Measurements from ENCODE around the gene SLC18A2. TPM values are rescaled to one million over a fixed set of nuclear protein-coding genes. Genes with fewer than 3 reads are reported as not detected.

The SLC18A2 gene
- total and polyA plus RNA-seq, 9 donors: 2.4 to 12.0 (median 6.3) TPM

- 80 to 86% (median 82%) methylated on average over 8 of the region's 8 CpGs for WGBS, 3 donors
- Histone ChIP-seq H3K27me3 (no peaks in the 10 kb centered on the region), H3K36me3 (no peaks in the 10 kb centered on the region), H3K4me3 (no peak overlapping the region), H3K4me1 (ENCODE audit: insufficient read depth) (no peaks in the 10 kb centered on the region), H3K27ac (no peak overlapping the region), H3K9me3 (no peaks in the 10 kb centered on the region)
- TF ChIP-seq POLR2A (IDR thresholded peaks at IDR 0.05): no peak
- TF ChIP-seq CTCF (IDR thresholded peaks at IDR 0.05): no peak
- TF ChIP-seq EP300 (IDR thresholded peaks at IDR 0.05): no peak
- DNase-seq: no peak
- intact Hi-C loops (cut with DNase I): no loop called here
These were observed 1.9 kb upstream of the SLC18A2 start for GRCh38 chr10:117239051-117239450.

- intact Hi-C loops (cut with DNase I): no loop called here
- H3K4me3 ChIP-seq: no peak overlapping the region
- H3K36me3 ChIP-seq: no peaks in the 10 kb centered on the region
- TF ChIP-seq POLR2A (IDR thresholded peaks at IDR 0.05) (no peak), CTCF (IDR thresholded peaks at IDR 0.05) (no peak), EP300 (IDR thresholded peaks at IDR 0.05) (no peak)
- WGBS, 3 donors: 70 to 77% (median 76%) methylated on average over 15 of the region's 15 CpGs
- H3K27me3 ChIP-seq: no peaks in the 10 kb centered on the region
- no peaks in the 10 kb centered on the region for H3K9me3 ChIP-seq
- H3K4me1 ChIP-seq (ENCODE audit: insufficient read depth): no peaks in the 10 kb centered on the region
- H3K27ac ChIP-seq: no peak overlapping the region
- no peak for DNase-seq
These were observed 943 bp upstream of the SLC18A2 start for GRCh38 chr10:117239721-117240620.

DNA sequence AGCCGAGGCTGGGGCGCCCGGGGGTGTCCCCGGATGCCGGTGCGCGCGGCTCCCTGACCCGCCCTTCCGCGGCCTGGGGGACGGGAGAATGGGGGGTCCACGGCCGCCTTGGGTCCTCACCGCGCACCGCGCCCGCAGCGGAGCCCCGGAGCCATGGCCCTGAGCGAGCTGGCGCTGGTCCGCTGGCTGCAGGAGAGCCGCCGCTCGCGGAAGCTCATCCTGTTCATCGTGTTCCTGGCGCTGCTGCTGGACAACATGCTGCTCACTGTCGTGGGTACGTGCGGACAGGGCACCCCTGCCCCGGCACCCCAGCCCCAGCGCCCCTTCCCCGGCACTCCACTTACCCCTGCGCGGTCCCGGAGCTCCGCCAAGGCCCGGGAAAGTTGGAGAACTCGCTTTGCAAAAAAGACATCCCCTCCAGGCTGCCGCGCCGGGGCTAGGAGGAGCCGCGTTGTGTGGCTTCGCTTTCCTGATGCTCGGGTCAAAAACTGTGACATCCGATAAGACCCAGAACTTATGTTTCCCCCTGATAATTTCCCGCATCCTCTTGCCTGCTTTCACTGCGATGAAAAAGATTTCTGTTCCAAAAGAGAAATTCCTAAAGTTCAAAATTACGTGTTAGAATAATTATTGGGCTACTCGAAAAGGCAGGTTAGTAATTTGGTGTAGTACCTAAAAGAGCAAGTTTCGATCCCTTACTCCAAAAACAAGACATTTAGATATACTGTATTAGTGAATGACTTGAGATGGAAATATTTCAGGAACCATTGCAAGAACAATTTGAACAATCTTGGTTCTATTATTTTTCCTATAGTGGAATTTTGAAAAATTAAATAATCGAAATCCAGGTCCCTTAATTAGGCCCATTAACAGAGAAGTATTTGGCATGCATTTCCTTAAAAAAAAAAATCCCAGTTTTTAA lies 888 bp downstream of the SLC18A2 start:
- WGBS, 3 donors: 5 to 8% (median 6%) methylated on average over 41 to 56 of the region's 56 CpGs
- DNase-seq: peak in 3 of 5 donors; percentile 31 to 57 (median 40)
- no peak overlapping the region for H3K27ac ChIP-seq
- no peaks in the 10 kb centered on the region for H3K9me3 ChIP-seq
- H3K27me3 ChIP-seq: no peaks in the 10 kb centered on the region
- H3K4me3 ChIP-seq: peak overlapping the region; percentile 18
- intact Hi-C loops (cut with DNase I): no loop called here
- TF ChIP-seq EP300 (IDR thresholded peaks at IDR 0.05) (no peak), POLR2A (IDR thresholded peaks at IDR 0.05) (no peak), CTCF (IDR thresholded peaks at IDR 0.05) (no peak)
- H3K4me1 ChIP-seq (ENCODE audit: insufficient read depth): no peaks in the 10 kb centered on the region
- no peaks in the 10 kb centered on the region for H3K36me3 ChIP-seq

DNA sequence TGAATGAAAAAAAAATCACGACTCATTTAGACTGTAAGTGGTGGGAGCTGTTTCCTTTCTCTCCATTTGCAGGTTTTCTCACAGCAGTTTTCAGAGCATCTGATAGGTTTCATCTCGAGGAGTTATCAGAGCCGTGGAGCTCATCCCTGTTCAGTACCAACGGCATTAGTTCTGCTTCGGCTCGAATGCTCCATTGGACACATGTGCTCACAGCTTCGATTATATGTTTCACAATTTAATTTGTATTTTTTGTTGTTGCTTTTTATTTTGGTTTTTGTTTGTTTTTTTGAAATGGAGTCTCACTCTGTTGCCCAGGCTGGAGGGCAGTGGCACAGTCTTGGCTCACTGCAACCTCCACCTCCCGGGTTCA lies 1.5 kb downstream of the SLC18A2 start:
- H3K27me3 ChIP-seq: no peaks in the 10 kb centered on the region

More for the DNA sequence above, 1.5 kb downstream of the SLC18A2 start:
- Histone ChIP-seq H3K36me3 (no peaks in the 10 kb centered on the region), H3K27ac (no peak overlapping the region), H3K4me3 (no peak overlapping the region), H3K4me1 (ENCODE audit: insufficient read depth) (no peaks in the 10 kb centered on the region), H3K9me3 (no peaks in the 10 kb centered on the region)
- TF ChIP-seq POLR2A (IDR thresholded peaks at IDR 0.05): no peak
- no peak for TF ChIP-seq CTCF (IDR thresholded peaks at IDR 0.05)
- no peak for TF ChIP-seq EP300 (IDR thresholded peaks at IDR 0.05)
- intact Hi-C loops (cut with DNase I): no loop called here
- DNase-seq: no peak
- WGBS, 3 donors: 87 to 88% (median 88%) methylated on average over 8 of the region's 8 CpGs

All from ovary (tissue), 9 donors.